ENCODE results near the gene LRMDA. TPM values are rescaled to one million over a fixed set of nuclear protein-coding genes. Genes with fewer than 3 reads are reported as not detected.

Gene LRMDA
- total and polyA plus RNA-seq, 2 donors = 7.9 to 17.7 TPM

DNA sequence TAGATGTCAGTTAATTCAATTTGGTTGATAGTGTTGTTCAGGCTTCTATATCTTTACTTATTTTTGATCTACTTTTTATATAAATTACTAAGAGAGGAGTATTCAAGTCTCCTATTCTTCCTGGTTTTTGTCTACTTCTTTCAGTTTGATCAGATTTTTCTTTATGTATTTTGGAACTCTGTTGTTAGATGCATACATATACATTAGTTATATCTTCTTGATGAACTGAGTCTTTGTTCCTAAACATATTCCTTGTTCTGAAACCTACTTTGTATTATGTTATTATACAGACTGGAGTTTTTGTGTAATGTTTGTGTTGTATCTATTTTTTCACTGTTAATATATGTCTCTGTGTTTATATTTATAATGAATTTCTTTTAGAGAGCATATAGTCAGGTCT lies 118.8 kb downstream of the LRMDA start:
- Histone ChIP-seq H3K27ac (ENCODE audit: low read depth) (no peak overlapping the region), H3K36me3 (ENCODE audit: insufficient read depth) (no peaks in the 10 kb centered on the region), H3K4me1 (ENCODE audit: insufficient read depth) (no peaks in the 10 kb centered on the region), H3K4me3 (ENCODE audit: low read depth, low read length) (no peak overlapping the region)
- no peak for DNase-seq (ENCODE audit: extremely low spot score)

DNA sequence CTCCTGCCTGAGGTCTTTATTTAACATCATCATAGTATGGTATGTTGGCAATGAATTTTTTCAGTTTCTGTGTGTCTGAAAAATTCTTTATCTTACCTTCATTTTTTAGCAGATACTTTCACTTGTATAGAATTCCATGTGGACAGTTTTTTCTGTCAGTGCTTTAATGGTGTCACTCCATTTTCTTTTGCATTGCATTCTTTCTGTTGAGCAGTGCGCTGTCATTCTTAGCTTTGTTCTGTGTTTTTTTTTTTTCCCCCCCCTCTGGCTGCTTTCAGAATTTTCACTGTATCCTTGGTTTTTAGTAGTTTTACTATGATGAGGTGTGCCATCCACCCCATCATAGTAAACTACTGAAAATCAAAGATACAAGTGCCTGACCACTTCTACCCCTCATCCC lies 120.7 kb downstream of the LRMDA start:
- Histone ChIP-seq H3K36me3 (ENCODE audit: insufficient read depth) (no peaks in the 10 kb centered on the region), H3K4me3 (ENCODE audit: low read depth, low read length) (no peak overlapping the region), H3K27ac (ENCODE audit: low read depth) (no peak overlapping the region), H3K4me1 (ENCODE audit: insufficient read depth) (no peaks in the 10 kb centered on the region)
- 100% methylated on average over 1 of the region's 1 CpG for WGBS
- no peak for DNase-seq (ENCODE audit: extremely low spot score)

DNA sequence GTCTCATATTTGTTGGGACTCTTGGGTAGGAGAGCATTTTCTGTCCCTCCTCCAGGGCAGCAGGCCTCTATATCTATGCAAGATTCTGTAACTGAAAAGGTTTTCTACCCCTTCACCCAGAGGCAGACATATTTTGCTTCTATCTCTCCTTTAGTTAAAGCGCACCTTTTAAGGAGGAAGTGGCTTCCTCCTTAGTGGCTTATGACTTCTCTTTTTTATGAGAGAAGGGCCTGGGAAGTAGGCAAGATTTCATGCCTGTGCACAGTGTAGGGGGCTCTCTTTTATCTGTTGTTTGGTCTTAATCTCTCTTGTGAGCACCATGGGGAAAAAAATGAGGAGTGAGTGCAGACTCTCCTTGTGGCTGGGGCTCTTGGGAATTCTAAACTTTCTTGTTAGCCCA lies 122.1 kb downstream of the LRMDA start:
- Histone ChIP-seq H3K4me1 (ENCODE audit: insufficient read depth) (no peaks in the 10 kb centered on the region), H3K27ac (ENCODE audit: low read depth) (no peak overlapping the region), H3K36me3 (ENCODE audit: insufficient read depth) (no peaks in the 10 kb centered on the region), H3K4me3 (ENCODE audit: low read depth, low read length) (no peak overlapping the region)
- no peak for DNase-seq (ENCODE audit: extremely low spot score)
- 89% methylated on average over 1 of the region's 1 CpG for WGBS

DNA sequence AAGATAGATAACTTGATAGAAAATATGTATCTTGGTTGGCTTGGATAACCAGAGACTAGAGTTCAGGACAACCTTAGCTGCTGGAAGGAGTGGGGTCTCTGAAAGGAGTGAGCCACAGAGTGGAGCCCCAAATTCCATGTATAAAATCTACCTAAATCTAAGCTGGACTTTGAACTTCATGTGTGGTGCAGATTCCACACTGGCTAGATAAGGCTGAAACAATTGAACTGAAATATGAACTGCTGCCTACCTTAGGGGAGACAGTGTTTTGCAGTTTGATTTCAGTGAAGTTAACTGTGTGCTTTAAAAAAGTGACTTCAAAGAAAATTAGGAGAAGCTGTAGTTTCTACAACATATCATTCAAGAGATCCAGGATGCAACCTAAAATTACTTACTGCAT lies 123.9 kb downstream of the LRMDA start:
- Histone ChIP-seq H3K4me1 (ENCODE audit: insufficient read depth) (no peaks in the 10 kb centered on the region), H3K27ac (ENCODE audit: low read depth) (no peak overlapping the region), H3K4me3 (ENCODE audit: low read depth, low read length) (no peak overlapping the region), H3K36me3 (ENCODE audit: insufficient read depth) (no peaks in the 10 kb centered on the region)
- DNase-seq (ENCODE audit: extremely low spot score) = no peak

DNA sequence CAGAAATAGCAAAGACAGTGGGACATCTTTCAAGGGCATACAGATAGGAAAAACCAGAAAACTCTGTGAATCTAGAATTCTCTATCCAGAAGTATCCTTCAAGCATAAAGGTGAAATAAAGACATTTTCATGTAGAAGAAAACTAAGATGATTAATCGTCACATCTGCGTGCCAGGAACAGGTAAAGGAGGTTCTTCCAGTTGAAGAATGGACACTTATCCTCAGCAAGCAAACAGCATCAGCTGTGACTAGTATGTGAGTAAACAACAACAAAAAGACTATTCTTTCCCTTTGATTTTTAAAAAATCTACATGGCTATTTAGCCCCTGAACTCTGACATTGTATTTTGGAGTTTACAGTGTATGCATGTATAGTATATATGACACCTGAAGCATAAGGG lies 124.9 kb downstream of the LRMDA start:
- 44% methylated on average over 2 of the region's 2 CpGs for WGBS
- Histone ChIP-seq H3K4me1 (ENCODE audit: insufficient read depth) (no peaks in the 10 kb centered on the region), H3K4me3 (ENCODE audit: low read depth, low read length) (no peak overlapping the region), H3K27ac (ENCODE audit: low read depth) (no peak overlapping the region), H3K36me3 (ENCODE audit: insufficient read depth) (no peaks in the 10 kb centered on the region)
- DNase-seq (ENCODE audit: extremely low spot score) = no peak

DNA sequence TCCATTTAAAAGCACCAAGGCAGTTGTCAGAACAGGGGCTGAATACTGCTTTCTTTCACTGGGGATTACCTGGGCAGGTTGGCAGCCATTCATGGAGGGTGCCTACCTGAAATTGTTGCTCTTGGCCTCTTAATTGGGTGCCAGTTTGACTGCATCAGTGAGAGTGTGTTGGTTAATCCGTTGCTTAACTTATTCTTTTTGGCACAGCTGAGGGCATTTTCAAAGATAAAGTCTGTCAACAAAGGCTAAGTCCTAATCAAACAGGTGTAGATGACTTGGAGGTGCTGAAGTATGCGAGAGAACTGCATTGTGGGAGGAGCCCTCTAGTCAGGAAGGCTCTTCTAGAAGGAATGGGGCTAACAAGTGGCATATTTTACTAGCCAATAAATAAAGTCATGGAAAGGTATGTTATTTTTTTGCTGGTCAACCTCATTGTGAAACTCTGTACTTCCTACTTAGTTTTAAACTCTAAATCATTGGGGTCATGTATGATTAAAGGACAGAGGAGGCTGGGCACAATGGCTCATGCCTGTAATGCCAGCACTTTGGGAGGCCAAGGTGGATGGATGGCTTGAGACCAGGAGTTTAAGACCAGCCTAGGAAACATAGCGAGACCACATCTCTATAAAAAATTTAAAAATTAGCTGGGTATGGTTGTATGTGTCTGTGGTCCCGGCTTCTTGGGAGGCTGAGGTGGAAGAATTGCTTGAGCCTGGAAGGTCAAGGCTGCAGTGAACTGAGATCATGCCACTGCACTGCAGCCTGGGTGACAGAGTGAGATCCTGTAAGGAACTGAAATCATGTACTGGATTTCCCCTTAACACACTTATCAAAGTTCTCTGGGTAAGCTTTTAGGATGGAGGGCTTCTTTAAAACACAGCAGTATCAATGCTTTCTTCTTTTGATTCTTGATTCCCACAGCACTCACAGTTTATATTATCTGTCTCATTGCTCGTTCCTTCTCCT lies 134.1 kb downstream of the LRMDA start:
- Histone ChIP-seq H3K4me3 (ENCODE audit: low read depth, low read length) (no peak overlapping the region), H3K27ac (ENCODE audit: low read depth) (no peak overlapping the region), H3K4me1 (ENCODE audit: insufficient read depth) (no peaks in the 10 kb centered on the region), H3K36me3 (ENCODE audit: insufficient read depth) (no peaks in the 10 kb centered on the region)
- DNase-seq (ENCODE audit: extremely low spot score) = no peak
- 83% methylated on average over 5 of the region's 5 CpGs for WGBS

DNA sequence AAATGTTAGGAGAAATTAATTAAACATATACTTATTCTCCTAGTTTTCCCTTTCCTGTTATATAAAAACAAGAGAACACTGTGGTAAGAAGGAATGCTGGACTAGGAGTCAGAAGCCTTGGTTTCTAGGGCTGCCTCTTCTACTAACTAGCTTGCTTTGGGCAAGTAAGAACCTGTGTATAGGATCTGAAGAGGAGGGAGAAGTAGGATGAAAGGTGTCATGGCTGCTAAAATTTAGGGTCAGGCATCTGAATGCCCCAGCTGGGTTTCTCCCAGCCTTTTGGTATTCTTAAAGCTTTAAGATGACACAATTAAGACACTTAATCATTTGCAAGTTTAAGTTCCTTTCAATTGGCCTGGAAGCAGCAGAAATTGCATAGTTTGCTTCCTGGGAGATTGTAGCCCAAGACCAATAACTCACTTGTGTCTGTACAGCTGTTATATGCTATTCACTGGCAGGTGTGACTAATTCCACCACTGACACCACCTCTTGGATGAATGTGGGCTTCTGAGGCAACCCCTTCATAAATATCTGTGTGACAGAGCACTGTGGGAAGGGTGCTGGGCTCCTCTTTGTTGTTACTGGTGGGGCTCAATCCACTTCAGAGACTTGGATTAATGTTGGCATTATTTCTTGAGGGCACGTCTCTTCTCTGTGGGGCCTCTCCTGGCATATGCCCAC lies 137.2 kb downstream of the LRMDA start:
- WGBS = 87% methylated on average over 1 of the region's 1 CpG
- no peak for DNase-seq (ENCODE audit: extremely low spot score)
- H3K4me1 ChIP-seq (ENCODE audit: insufficient read depth) = no peaks in the 10 kb centered on the region
- H3K36me3 ChIP-seq (ENCODE audit: insufficient read depth) = no peaks in the 10 kb centered on the region
- H3K4me3 ChIP-seq (ENCODE audit: low read depth, low read length) = no peak overlapping the region
- no peak overlapping the region for H3K27ac ChIP-seq (ENCODE audit: low read depth)

DNA sequence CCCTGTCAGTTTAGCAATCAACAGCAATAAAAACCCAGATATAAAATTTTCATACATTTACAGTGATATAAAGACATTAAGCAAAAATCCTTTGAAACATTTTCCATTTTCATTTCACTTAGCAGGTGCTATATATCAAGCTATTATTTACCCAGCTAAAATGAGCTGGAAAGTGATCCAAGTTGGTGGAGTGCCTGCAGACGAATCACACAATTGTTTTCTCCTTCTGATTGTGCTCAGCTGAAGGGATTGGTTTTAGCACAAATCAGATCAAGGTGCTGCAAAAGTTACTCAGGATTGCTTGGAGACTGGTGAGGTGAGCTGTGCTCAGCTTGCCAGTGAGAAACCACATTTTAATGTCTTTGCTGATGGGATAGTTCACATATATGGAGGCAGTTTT lies 138.1 kb downstream of the LRMDA start:
- 37% methylated on average over 1 of the region's 1 CpG for WGBS
- no peaks in the 10 kb centered on the region for H3K36me3 ChIP-seq (ENCODE audit: insufficient read depth)
- no peaks in the 10 kb centered on the region for H3K4me1 ChIP-seq (ENCODE audit: insufficient read depth)
- no peak for DNase-seq (ENCODE audit: extremely low spot score)
- H3K27ac ChIP-seq (ENCODE audit: low read depth) = no peak overlapping the region
- H3K4me3 ChIP-seq (ENCODE audit: low read depth, low read length) = no peak overlapping the region

DNA sequence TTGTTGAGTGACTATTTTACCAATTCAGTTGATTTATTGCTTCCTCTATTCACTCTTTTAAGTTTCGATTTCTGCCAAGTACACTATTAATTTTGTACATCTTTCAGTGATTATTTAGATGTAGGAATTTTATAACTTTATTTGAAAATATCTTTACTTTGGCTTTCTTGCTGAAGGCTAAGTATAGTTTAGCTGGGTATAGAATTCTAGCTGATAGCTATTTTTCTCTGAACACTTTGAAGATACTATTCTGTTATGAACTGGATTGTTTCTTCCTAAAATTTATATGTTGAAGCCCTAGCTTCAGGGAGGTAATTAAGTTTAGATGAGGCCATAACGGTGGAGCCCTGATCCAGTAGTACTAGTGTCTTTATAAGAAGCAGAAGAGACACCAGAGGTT lies 141.1 kb downstream of the LRMDA start:
- Histone ChIP-seq H3K4me1 (ENCODE audit: insufficient read depth) (no peaks in the 10 kb centered on the region), H3K36me3 (ENCODE audit: insufficient read depth) (no peaks in the 10 kb centered on the region), H3K4me3 (ENCODE audit: low read depth, low read length) (no peak overlapping the region), H3K27ac (ENCODE audit: low read depth) (no peak overlapping the region)
- no peak for DNase-seq (ENCODE audit: extremely low spot score)
- WGBS = 94% methylated on average over 2 of the region's 2 CpGs

DNA sequence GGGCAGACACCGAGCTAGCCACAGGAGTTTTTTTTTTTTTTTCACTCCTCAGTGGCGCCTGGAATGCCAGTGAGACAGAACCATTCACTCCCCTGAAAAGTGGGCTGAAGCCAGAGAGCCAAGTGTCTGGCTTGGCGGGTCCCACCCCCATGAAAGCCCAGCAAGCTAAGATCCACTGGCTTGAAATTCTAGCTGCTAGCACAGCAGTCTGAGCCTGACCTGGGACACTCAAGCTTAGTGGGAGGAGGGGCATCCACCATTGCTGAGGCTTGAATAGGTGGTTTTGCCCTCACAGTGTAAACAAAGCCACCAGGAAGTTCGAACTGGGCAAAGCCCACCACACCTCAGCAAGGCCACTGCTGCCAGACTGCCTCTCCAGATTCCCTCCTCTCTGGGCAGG lies 144.5 kb downstream of the LRMDA start:
- Histone ChIP-seq H3K36me3 (ENCODE audit: insufficient read depth) (no peaks in the 10 kb centered on the region), H3K27ac (ENCODE audit: low read depth) (no peak overlapping the region), H3K4me1 (ENCODE audit: insufficient read depth) (no peaks in the 10 kb centered on the region), H3K4me3 (ENCODE audit: low read depth, low read length) (no peak overlapping the region)
- no peak for DNase-seq (ENCODE audit: extremely low spot score)
- 78% methylated on average over 4 of the region's 4 CpGs for WGBS

DNA sequence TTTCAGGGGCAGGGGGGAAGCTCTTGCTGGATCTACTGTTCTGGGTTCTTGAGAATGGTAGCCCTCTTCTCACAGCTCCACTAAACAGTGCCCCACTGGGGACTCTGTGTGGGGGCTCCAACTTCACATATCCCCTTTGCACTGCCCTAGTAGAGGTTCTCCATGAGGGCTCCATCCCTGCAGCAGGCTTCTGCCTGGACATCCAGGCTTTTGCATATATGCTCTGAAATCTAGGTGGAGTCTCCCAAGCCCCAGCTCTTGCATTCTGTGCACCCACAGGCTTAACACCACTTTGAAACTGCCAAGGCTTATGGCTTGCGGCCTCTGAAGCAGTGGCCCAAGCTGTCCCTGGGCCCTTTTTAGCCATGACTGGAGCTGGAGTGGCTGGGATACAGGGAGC lies 150.7 kb downstream of the LRMDA start:
- Histone ChIP-seq H3K4me1 (ENCODE audit: insufficient read depth) (no peaks in the 10 kb centered on the region), H3K4me3 (ENCODE audit: low read depth, low read length) (no peak overlapping the region), H3K27ac (ENCODE audit: low read depth) (no peak overlapping the region), H3K36me3 (ENCODE audit: insufficient read depth) (no peaks in the 10 kb centered on the region)
- no peak for DNase-seq (ENCODE audit: extremely low spot score)
- 96% methylated on average over 1 of the region's 1 CpG for WGBS

DNA sequence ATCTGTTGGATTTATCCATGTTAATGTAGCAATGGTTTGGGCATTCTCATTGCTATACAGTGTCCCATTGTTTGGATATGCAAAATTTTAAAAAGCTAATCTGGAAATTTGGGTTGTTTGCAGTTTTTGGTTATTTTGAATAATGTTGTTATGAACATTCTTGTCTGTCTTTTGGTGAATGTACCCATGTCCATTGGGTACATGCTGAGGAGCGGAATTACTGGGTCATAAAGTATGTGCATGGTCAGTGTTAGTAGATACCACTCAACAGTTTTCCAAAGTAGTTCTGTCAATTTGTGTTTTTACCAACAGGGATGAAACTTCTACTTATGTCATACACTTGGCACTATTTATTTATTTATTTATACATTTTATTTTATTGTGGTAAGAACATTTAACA lies 153.9 kb downstream of the LRMDA start:
- 100% methylated on average over 1 of the region's 1 CpG for WGBS
- H3K4me3 ChIP-seq (ENCODE audit: low read depth, low read length) = no peak overlapping the region
- H3K27ac ChIP-seq (ENCODE audit: low read depth) = no peak overlapping the region
- H3K4me1 ChIP-seq (ENCODE audit: insufficient read depth) = no peaks in the 10 kb centered on the region
- no peaks in the 10 kb centered on the region for H3K36me3 ChIP-seq (ENCODE audit: insufficient read depth)
- DNase-seq (ENCODE audit: extremely low spot score) = no peak

DNA sequence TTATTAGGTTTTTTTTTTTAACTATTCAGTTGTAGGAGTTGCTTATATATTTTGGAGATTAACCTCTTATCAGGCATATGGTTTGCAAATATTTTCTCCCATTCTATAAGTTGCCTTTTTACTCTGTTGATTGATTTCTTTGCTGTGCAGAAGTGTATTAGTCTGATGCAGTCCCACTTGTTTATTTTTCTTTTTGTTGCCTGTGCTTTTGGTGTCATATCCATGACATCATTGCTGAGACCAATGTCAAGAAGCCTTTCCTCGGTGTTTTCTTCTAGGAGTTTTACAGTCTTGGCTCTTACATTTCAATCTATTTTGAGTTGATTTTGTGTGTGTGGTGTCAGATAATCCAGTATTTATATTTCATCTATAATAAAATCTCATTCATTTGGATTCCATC lies 155.4 kb downstream of the LRMDA start:
- no peak for DNase-seq (ENCODE audit: extremely low spot score)
- Histone ChIP-seq H3K27ac (ENCODE audit: low read depth) (no peak overlapping the region), H3K4me3 (ENCODE audit: low read depth, low read length) (no peak overlapping the region), H3K36me3 (ENCODE audit: insufficient read depth) (no peaks in the 10 kb centered on the region), H3K4me1 (ENCODE audit: insufficient read depth) (no peaks in the 10 kb centered on the region)
- WGBS = 87% methylated on average over 1 of the region's 1 CpG

DNA sequence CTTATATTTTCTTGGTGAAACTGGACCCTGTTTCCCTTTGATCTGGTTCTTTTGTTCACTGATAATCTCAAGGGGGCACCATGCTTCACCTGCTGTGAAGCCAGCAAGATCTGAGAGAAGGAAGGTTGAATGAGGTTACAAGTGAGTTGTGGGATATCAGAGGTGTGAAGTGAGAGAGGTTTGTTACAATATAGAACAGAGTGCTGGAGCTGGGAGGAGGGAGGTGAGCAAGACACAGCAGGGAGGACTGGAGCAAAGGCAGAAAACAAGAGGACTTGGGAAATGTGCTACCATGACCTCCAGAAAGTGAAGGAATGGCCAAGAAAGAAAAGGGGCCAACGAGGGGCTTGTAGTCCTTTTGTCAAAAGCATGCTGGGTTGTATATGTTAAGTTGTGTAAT lies 156.6 kb downstream of the LRMDA start:
- no peak overlapping the region for H3K27ac ChIP-seq (ENCODE audit: low read depth)

More for the DNA sequence above, 156.6 kb downstream of the LRMDA start:
- no peak for DNase-seq (ENCODE audit: extremely low spot score)
- WGBS = 78% methylated on average over 1 of the region's 1 CpG
- Histone ChIP-seq H3K4me3 (ENCODE audit: low read depth, low read length) (no peak overlapping the region), H3K36me3 (ENCODE audit: insufficient read depth) (no peaks in the 10 kb centered on the region), H3K4me1 (ENCODE audit: insufficient read depth) (no peaks in the 10 kb centered on the region)

Data from urinary bladder (tissue), 4 donors.